Liver (tissue), 9 donors: ENCODE results near the gene EXOC4. TPM values are rescaled to one million over a fixed set of nuclear protein-coding genes. Genes with fewer than 3 reads are reported as not detected.

Experiments used
- DNase-seq: peaks from one replicate; pipeline ENCODE4 v3.0.0-alpha.2; 2017; ENCODE audit warnings: low spot score
- H3K27ac ChIP-seq, 2 donors: one replicate each; pipeline ENCODE4 v1.7.0; 2013; ENCODE audit warnings: inconsistent platforms in 2 of 2, low read length in 2 of 2, control low read depth in 1 of 2, low read depth in 1 of 2, mild to moderate bottlenecking in 1 of 2
- H3K27me3 ChIP-seq, 4 donors: one replicate each; pipeline versions ENCODE4 v1.6.1 to v1.7.0; 2013; ENCODE audit warnings: low read length in 3 of 4, inconsistent platforms in 1 of 4, mild to moderate bottlenecking in 1 of 4, moderate library complexity in 1 of 4; ENCODE audit not compliant: control insufficient read depth in 4 of 4, insufficient read depth in 4 of 4
- H3K36me3 ChIP-seq, 4 donors: one replicate each; pipeline versions ENCODE4 v1.6.1 to v1.7.0; 2013; ENCODE audit warnings: low read length in 3 of 4, mild to moderate bottlenecking in 3 of 4, low read depth in 1 of 4, moderate library complexity in 1 of 4; ENCODE audit not compliant: control insufficient read depth in 4 of 4, insufficient read depth in 3 of 4
- H3K4me1 ChIP-seq, 4 donors: one replicate each; pipeline versions ENCODE4 v1.6.1 to v1.7.0; 2013; ENCODE audit warnings: low read length in 3 of 4, mild to moderate bottlenecking in 3 of 4, moderate library complexity in 1 of 4; ENCODE audit not compliant: control insufficient read depth in 4 of 4, insufficient read depth in 4 of 4
- H3K4me3 ChIP-seq, 3 donors: one replicate each; pipeline versions ENCODE4 v1.6.1 to v1.7.0; 2013; ENCODE audit warnings: low read length in 3 of 3, control low read depth in 1 of 3, low read depth in 1 of 3, mild to moderate bottlenecking in 1 of 3
- H3K9ac ChIP-seq, 2 donors: one replicate each; pipeline ENCODE4 v1.7.0; 2013; ENCODE audit warnings: low read length in 2 of 2, mild to moderate bottlenecking in 2 of 2, moderate library complexity in 2 of 2, control low read depth in 1 of 2, low read depth in 1 of 2
- H3K9me3 ChIP-seq, 4 donors: one replicate each; pipeline versions ENCODE4 v1.6.1 to v1.7.0; 2013; ENCODE audit warnings: low read length in 3 of 4; ENCODE audit not compliant: control insufficient read depth in 4 of 4
- FOXA2 ChIP-seq: IDR thresholded peaks from 2 replicates; pipeline ENCODE4 v1.6.1; 2016; ENCODE audit warnings: antibody characterized with exemption
- GABPA ChIP-seq, 2 donors: IDR thresholded peaks in 1 of 2; conservative IDR thresholded peaks in 1 of 2; 2 replicates each; pipeline ENCODE4 v1.6.1; 2016; ENCODE audit warnings: antibody characterized with exemption in 2 of 2, mild to moderate bottlenecking in 1 of 2, moderate library complexity in 1 of 2
- HNF4A ChIP-seq, 2 donors: conservative IDR thresholded peaks; 2 replicates each; pipeline ENCODE4 v1.6.1; 2016; ENCODE audit warnings: antibody characterized with exemption in 2 of 2, mild to moderate bottlenecking in 2 of 2
- HNF4G ChIP-seq: IDR thresholded peaks from 2 replicates; pipeline ENCODE4 v1.6.1; 2016; ENCODE audit warnings: antibody characterized with exemption
- RAD21 ChIP-seq, 2 donors: IDR thresholded peaks; 2 replicates each; pipeline ENCODE4 v1.6.1; 2016; ENCODE audit warnings: antibody characterized with exemption in 2 of 2, mild to moderate bottlenecking in 2 of 2
- RXRA ChIP-seq, 2 donors: IDR thresholded peaks; 2 replicates each; pipeline ENCODE4 v1.6.1; 2017 to 2018; ENCODE audit warnings: antibody characterized with exemption in 2 of 2, mild to moderate bottlenecking in 1 of 2
- YY1 ChIP-seq: IDR thresholded peaks from 2 replicates; pipeline ENCODE4 v1.6.1; 2016; ENCODE audit warnings: antibody characterized with exemption, mild to moderate bottlenecking
- WGBS: extraction: QIAGEN DNeasy Blood & Tissue Kit; methylation state at CpG from one replicate; pipeline ENCODE4 v1.1.7; 2013; 5-methylcytosine and 5-hydroxymethylcytosine counted together
- polyA plus RNA-seq, 2 donors: library from polyadenylated mRNA; stranded (reverse) in 1 of 2; unstranded in 1 of 2; fragments of 200-250 nt in 1 of 2; fragments of >200 nt in 1 of 2; fragmentation: Nextera tagmentation in 1 of 2; extraction: Ambion mirVana in 1 of 2; gene quantifications; one replicate each; pipeline versions ENCODE4 v1.2.1 to v1.2.3, GENCODE V29; 2013 to 2015
- total RNA-seq, 2 donors: library from RNA; depleted of rRNA; stranded (reverse); fragments of >200 nt; gene quantifications; one replicate each; pipeline ENCODE4 v1.2.3, GENCODE V29; 2014
- TF ChIP-seq, protein P1 (sequence below): IDR thresholded peaks from 2 replicates; pipeline ENCODE4 v1.6.1; 2016; ENCODE audit warnings: antibody characterized with exemption
- TF ChIP-seq, protein P2 (sequence below): IDR thresholded peaks from 2 replicates; pipeline ENCODE4 v1.6.1; 2016; ENCODE audit warnings: antibody characterized with exemption
- TF ChIP-seq, protein P3 (sequence below): fragments of 150-350 bp; IDR thresholded peaks from 2 replicates; pipeline ENCODE4 v1.5.1; 2017; ENCODE audit warnings: improper control_type of control experiment, low read depth, low read length; ENCODE audit not compliant: missing input control
- TF ChIP-seq, protein P4 (sequence below): IDR thresholded peaks from 2 replicates; pipeline ENCODE4 v1.6.1; 2016; ENCODE audit warnings: antibody characterized with exemption
- donor health status: healthy.
- donor health status: healthy.
- donor health status: healthy.
- donor health status: healthy.
- donor health status: healthy.

The EXOC4 gene
- total and polyA plus RNA-seq, 4 donors = 9.5 to 55.9 (median 23.6) TPM

DNA sequence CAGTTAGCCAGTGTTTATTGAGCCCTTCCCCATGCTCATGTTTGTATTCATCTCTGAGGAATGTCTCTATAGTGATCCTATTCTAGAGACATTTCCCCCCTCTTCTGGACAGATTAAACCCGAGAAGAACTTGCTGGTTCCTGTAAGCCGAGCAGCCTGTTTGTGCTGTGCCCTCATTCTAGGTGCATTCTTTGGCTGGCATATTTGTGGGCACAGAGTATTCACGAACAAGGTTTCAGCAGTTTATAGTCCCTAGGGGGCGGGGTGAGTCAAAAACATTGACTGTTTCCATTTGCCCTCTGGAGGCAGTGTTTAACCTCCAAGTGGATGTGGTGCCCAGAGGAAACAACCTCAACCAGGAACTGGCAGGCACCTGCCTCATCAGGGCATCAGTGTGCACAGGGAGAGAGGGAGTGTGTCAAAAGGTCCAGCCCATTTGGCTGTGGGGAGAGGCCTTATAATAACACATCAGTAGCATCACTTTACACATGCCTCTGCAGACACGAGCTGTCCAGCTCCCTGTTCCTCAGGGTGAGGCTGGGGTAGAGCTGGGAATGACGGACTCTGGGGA lies 600.9 kb downstream of the EXOC4 start:
- Histone ChIP-seq H3K36me3 (no peaks in the 10 kb centered on the region), H3K27ac (no peak overlapping the region), H3K9ac (no peak overlapping the region), H3K9me3 (no peaks in the 10 kb centered on the region), H3K27me3 (no peaks in the 10 kb centered on the region), H3K4me3 (no peak overlapping the region), H3K4me1 (no peaks in the 10 kb centered on the region)
- TF ChIP-seq FOXA2 (no peak), RXRA (IDR thresholded peaks at IDR 0.05) (no peak), RAD21 (IDR thresholded peaks at IDR 0.05) (peak; percentile 36 to 58)
- TF ChIP-seq, protein P1, sequence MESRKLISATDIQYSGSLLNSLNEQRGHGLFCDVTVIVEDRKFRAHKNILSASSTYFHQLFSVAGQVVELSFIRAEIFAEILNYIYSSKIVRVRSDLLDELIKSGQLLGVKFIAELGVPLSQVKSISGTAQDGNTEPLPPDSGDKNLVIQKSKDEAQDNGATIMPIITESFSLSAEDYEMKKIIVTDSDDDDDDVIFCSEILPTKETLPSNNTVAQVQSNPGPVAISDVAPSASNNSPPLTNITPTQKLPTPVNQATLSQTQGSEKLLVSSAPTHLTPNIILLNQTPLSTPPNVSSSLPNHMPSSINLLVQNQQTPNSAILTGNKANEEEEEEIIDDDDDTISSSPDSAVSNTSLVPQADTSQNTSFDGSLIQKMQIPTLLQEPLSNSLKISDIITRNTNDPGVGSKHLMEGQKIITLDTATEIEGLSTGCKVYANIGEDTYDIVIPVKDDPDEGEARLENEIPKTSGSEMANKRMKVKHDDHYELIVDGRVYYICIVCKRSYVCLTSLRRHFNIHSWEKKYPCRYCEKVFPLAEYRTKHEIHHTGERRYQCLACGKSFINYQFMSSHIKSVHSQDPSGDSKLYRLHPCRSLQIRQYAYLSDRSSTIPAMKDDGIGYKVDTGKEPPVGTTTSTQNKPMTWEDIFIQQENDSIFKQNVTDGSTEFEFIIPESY = no peak
- TF ChIP-seq, protein P2, sequence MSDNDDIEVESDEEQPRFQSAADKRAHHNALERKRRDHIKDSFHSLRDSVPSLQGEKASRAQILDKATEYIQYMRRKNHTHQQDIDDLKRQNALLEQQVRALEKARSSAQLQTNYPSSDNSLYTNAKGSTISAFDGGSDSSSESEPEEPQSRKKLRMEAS = no peak
- TF ChIP-seq, protein P3, sequence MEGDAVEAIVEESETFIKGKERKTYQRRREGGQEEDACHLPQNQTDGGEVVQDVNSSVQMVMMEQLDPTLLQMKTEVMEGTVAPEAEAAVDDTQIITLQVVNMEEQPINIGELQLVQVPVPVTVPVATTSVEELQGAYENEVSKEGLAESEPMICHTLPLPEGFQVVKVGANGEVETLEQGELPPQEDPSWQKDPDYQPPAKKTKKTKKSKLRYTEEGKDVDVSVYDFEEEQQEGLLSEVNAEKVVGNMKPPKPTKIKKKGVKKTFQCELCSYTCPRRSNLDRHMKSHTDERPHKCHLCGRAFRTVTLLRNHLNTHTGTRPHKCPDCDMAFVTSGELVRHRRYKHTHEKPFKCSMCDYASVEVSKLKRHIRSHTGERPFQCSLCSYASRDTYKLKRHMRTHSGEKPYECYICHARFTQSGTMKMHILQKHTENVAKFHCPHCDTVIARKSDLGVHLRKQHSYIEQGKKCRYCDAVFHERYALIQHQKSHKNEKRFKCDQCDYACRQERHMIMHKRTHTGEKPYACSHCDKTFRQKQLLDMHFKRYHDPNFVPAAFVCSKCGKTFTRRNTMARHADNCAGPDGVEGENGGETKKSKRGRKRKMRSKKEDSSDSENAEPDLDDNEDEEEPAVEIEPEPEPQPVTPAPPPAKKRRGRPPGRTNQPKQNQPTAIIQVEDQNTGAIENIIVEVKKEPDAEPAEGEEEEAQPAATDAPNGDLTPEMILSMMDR = peak; percentile 20
- WGBS = 79% methylated on average over 6 of the region's 6 CpGs
- no peak for DNase-seq

DNA sequence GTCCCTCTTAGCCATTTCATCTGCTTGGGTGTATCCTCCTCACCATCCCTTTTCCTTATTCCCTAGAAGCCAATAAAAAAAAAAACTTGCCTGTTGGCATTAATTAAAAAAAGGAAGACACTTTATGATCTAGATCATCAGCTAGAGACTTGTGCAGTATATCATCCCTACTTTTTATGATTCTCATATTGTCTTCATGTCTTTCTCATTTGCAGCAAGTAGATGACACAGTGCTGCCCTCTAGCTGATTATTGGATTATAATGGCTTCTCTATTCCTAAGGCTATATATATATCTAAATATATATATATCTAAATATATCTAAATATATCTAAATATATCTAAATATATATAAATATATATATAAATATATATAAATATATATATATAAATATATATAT lies 601.9 kb downstream of the EXOC4 start:
- Histone ChIP-seq H3K36me3 (no peaks in the 10 kb centered on the region), H3K4me3 (no peak overlapping the region), H3K9ac (no peak overlapping the region), H3K4me1 (no peaks in the 10 kb centered on the region), H3K27ac (no peak overlapping the region), H3K9me3 (no peaks in the 10 kb centered on the region), H3K27me3 (no peaks in the 10 kb centered on the region)
- TF ChIP-seq, protein P4, sequence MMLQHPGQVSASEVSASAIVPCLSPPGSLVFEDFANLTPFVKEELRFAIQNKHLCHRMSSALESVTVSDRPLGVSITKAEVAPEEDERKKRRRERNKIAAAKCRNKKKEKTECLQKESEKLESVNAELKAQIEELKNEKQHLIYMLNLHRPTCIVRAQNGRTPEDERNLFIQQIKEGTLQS = no peak
- TF ChIP-seq HNF4G (no peak), YY1 (no peak), RAD21 (IDR thresholded peaks at IDR 0.05) (peak in 1 of 2 donors; percentile 57), GABPA (IDR thresholded peaks at IDR 0.05 in 1 of 2, conservative IDR thresholded peaks at IDR 0.05 in 1 of 2) (no peak), HNF4A (conservative IDR thresholded peaks at IDR 0.05) (no peak)
- TF ChIP-seq, protein P1 = no peak
- TF ChIP-seq, protein P3 = peak; percentile 25
- DNase-seq = no peak
